Suprapubic skin (tissue), 4 donors: ENCODE measurements around the gene PTPRN2.

Experiments used
- EP300 ChIP-seq: sonication (generic); formaldehyde crosslinking; IDR thresholded peaks from one replicate; pipeline ENCODE4 v1.6.1; 2017; ENCODE audit warnings: antibody characterized with exemption
- POLR2AphosphoS5 ChIP-seq, 3 donors: sonication (generic); formaldehyde crosslinking; IDR thresholded peaks; one replicate each; pipeline ENCODE4 v1.6.1; 2017; ENCODE audit warnings: antibody characterized with exemption in 3 of 3
- TF ChIP-seq, protein P1 (sequence below), 2 donors: fragments of 200-600 bp in 1 of 2; fragments of 450-650 bp in 1 of 2; sonication (generic) in 1 of 2; IDR thresholded peaks; one replicate each; pipeline ENCODE4 v1.5.1; 2016 to 2019; ENCODE audit warnings: antibody characterized with exemption in 2 of 2, mild to moderate bottlenecking in 1 of 2, moderate library complexity in 1 of 2

DNA sequence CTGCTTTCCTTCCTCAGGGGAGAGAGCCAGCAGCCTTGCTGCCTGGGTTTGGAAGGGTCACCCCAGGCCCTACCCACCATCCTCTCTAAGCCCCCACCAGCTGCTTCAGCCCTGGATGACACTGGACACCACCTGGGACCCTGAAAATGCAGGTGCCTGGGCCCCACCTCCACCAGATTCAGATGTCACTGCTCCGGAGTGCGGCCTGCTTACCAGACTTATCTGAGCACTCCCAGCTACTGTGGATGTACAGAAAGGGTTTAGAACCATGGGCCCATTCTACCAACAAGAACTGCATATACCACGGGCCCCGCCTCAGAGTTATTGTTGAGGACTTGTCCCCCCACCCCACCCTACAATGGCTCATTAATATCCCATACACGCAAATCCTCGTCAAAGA lies 172.3 kb downstream of the PTPRN2 start:
- TF ChIP-seq POLR2AphosphoS5 (IDR thresholded peaks at IDR 0.05): no peak
- no peak for TF ChIP-seq EP300
- TF ChIP-seq, protein P1, sequence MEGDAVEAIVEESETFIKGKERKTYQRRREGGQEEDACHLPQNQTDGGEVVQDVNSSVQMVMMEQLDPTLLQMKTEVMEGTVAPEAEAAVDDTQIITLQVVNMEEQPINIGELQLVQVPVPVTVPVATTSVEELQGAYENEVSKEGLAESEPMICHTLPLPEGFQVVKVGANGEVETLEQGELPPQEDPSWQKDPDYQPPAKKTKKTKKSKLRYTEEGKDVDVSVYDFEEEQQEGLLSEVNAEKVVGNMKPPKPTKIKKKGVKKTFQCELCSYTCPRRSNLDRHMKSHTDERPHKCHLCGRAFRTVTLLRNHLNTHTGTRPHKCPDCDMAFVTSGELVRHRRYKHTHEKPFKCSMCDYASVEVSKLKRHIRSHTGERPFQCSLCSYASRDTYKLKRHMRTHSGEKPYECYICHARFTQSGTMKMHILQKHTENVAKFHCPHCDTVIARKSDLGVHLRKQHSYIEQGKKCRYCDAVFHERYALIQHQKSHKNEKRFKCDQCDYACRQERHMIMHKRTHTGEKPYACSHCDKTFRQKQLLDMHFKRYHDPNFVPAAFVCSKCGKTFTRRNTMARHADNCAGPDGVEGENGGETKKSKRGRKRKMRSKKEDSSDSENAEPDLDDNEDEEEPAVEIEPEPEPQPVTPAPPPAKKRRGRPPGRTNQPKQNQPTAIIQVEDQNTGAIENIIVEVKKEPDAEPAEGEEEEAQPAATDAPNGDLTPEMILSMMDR (IDR thresholded peaks at IDR 0.05): no peak
